ENCODE results near the gene CHST11.

GRCh38 chr12:104610513-104611235, 153.9 kb downstream of the CHST11 start:
- TF ChIP-seq EZH2 (IDR thresholded peaks at IDR 0.05) (no peak), CTCF (IDR thresholded peaks at IDR 0.05) (no peak), EZH2phosphoT487 (IDR thresholded peaks at IDR 0.05) (no peak)

Data from neural progenitor cell (in vitro differentiated cells).